Retina (tissue), 1 donor: Measurements from ENCODE around the gene PCDHGA9.
"Not testable (repeated sequence)": the region's sequence is repeated elsewhere in the genome, so short reads cannot be mapped to it uniquely, and the experiment has no call there.

Source experiments
- DNase-seq: peaks from one replicate; pipeline ENCODE4 v3.0.0-alpha.2; 2016

PCDHGA9 gene

GRCh38 chr5:141384471-141385267, 17.9 kb upstream of the PCDHGA9 start:
- no peak for DNase-seq

DNA sequence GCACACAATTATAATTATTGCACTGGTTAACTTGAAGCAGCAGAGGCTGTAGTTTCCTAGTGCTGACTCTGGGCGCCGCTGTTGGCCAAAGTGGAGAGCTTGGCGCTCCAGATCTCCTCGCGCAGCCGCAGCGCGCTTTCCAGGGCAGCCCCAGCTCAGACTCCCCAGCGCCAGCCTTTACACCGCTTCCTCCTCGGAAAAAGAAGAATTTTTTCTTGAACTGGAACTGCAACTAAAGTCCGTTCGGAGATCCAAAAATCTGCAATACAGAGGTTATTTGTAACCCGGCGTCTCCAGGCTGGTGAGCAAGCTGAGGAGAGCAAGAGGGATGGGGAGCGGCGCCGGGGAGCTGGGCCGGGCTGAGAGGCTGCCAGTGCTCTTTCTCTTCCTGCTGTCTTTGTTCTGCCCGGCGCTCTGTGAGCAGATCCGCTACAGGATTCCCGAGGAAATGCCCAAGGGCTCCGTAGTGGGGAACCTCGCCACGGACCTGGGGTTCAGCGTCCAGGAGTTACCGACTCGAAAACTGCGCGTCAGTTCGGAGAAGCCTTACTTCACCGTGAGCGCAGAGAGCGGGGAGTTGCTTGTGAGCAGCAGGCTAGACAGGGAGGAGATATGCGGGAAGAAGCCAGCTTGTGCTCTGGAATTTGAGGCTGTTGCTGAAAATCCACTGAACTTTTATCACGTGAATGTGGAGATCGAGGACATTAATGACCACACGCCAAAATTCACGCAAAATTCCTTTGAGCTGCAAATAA, 14.8 kb upstream of the PCDHGA9 start, which contains the start of gene PCDHGB4:
Gene PCDHGB4 (plus strand): TSS at position 142 of the 755 bp plus-strand sequence. CDS start 187 bp downstream, at position 329.
- peak; percentile 22 for DNase-seq

GRCh38 chr5:141388661-141389060, 13.9 kb upstream of the PCDHGA9 start:
- no peak for DNase-seq

- DNase-seq, result no peak
Measured at GRCh38 chr5:141389153-141390042, 13.2 kb upstream of the PCDHGA9 start.

DNA sequence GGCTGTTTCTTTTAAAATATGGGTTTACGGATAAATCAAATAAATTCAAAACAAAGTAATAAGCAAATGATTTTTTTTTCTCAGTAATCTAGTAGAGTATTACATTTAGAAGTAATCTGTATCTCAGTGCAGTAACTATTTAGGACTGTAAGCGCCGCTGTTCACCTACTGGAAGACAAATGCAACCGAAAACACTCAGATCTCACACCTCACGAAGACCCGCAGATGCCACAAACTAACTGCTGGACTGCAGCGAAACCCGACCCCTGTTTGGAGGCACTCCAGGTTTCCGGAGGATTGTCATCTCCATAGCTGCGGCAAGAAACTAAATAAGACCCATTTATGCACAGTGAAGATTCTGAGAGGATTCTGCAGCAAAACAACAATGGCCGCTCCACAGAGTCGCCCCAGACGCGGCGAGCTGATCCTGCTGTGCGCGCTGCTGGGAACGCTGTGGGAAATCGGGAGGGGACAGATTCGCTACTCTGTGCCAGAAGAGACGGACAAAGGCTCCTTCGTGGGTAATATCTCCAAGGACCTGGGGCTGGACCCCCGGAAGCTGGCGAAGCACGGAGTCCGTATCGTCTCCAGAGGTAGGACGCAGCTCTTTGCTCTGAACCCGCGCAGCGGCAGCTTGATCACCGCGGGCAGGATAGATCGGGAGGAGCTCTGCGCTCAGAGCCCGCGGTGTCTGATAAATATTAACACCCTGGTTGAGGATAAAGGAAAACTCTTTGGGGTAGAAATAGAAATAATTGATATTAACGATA, 10.0 kb upstream of the PCDHGA9 start, which contains the start of gene PCDHGA8:
Gene PCDHGA8 (plus strand): TSS at position 205 of the 770 bp plus-strand sequence. CDS start 181 bp downstream, at position 386.
- DNase-seq, result no peak

GRCh38 chr5:141393267-141393666, 9.3 kb upstream of the PCDHGA9 start:
- no peak for DNase-seq

DNA sequence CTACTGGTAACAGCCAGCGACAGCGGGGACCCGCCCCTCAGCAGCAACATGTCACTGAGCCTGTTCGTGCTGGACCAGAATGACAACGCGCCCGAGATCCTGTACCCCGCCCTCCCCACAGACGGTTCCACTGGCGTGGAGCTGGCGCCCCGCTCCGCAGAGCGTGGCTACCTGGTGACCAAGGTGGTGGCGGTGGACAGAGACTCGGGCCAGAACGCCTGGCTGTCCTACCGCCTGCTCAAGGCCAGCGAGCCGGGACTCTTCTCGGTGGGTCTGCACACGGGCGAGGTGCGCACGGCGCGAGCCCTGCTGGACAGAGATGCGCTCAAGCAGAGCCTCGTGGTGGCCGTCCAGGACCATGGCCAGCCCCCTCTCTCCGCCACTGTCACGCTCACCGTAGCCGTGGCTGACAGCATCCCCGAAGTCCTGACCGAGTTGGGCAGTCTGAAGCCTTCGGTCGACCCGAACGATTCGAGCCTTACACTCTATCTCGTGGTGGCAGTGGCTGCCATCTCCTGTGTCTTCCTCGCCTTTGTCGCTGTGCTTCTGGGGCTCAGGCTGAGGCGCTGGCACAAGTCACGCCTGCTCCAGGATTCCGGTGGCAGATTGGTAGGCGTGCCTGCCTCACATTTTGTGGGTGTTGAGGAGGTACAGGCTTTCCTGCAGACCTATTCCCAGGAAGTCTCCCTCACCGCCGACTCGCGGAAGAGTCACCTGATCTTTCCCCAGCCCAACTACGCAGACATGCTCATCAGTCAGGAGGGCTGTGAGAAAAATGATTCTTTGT, 8.0 kb upstream of the PCDHGA9 start:
- DNase-seq, result not testable (repeated sequence)

GRCh38 chr5:141397756-141398551, 4.6 kb upstream of the PCDHGA9 start, which contains the start of gene PCDHGB5:
Gene PCDHGB5 (plus strand): TSS chr5:141397947. CDS start chr5:141398128, 181 bp downstream.
- not testable (repeated sequence) for DNase-seq

- no peak for DNase-seq
Measured at GRCh38 chr5:141398608-141399007, 4.0 kb upstream of the PCDHGA9 start.

DNA sequence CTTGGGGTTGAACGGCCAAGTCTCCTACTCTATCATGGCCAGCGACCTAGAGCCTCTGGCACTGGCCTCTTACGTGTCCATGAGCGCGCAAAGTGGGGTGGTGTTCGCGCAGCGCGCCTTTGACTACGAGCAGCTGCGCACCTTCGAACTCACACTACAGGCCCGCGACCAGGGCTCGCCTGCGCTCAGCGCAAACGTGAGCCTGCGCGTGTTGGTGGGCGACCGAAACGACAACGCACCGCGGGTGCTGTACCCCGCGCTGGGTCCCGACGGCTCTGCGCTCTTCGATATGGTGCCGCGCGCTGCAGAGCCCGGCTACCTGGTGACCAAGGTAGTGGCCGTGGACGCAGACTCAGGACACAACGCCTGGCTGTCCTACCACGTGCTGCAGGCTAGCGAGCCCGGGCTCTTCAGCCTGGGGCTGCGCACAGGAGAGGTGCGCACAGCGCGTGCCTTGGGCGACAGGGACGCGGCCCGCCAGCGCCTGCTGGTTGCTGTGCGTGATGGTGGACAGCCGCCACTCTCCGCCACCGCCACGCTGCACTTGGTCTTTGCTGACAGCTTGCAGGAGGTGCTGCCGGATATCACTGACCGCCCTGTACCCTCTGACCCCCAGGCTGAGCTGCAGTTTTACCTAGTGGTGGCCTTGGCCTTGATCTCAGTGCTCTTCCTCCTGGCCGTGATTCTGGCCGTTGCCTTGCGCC, 2.9 kb upstream of the PCDHGA9 start:
- no peak for DNase-seq

- DNase-seq, result no peak
Measured at GRCh38 chr5:141403387-141403786, 809 bp downstream of the PCDHGA9 start.

DNA sequence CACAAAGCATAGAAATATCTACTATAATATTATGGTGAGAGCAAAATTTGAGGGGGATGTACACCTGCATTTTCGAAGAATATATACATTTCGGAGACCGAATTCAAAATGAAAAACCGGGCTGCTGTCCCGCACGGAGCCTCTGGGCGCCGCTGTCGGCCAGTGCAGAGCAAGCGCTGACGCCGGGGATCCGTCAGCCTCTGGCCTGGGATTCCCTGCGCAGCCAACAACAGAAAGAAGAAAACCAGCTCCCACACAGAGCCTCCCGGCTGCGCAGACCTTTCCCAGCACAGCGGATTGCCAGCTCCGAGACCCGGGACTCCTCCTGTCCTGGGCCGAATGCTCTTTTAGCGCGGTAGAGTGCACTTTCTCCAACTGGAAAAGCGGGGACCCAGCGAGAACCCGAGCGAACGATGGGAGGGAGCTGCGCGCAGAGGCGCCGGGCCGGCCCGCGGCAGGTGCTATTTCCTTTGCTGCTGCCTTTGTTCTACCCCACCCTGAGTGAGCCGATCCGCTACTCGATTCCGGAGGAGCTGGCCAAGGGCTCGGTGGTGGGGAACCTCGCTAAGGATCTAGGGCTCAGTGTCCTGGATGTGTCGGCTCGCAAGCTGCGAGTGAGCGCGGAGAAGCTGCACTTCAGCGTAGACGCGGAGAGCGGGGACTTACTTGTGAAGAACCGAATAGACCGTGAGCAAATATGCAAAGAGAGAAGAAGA, 5.4 kb downstream of the PCDHGA9 start, which contains the start of gene PCDHGB6:
Gene PCDHGB6 (plus strand): TSS at position 232 of the 716 bp plus-strand sequence. CDS start 182 bp downstream, at position 414.
- peak; percentile 72 for DNase-seq

DNA sequence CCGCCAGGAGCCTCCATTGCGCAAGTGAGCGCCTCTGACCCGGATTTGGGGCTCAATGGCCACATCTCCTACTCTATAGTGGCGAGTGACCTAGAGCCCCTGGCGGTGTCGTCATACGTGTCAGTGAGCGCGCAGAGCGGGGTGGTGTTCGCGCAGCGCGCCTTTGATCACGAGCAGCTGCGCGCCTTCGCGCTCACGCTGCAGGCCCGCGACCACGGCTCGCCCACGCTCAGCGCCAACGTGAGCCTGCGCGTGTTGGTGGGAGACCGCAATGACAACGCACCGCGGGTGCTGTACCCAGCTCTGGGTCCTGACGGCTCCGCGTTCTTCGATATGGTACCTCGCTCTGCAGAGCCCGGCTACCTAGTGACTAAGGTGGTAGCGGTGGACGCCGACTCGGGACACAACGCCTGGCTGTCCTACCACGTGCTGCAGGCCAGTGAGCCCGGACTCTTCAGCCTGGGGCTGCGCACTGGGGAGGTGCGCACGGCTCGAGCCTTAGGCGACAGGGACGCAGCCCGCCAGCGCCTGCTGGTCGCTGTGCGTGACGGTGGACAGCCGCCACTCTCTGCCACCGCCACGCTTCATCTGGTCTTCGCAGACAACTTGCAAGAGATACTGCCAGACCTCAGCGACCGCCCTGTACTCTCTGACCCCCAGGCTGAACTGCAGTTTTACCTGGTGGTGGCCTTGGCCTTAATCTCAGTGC, 7.2 kb downstream of the PCDHGA9 start:
- DNase-seq, result no peak

GRCh38 chr5:141411575-141411974, 9.0 kb downstream of the PCDHGA9 start:
- no peak for DNase-seq

GRCh38 chr5:141412854-141413539, 10.4 kb downstream of the PCDHGA9 start, which contains the start of gene PCDHGA10:
Gene PCDHGA10 (plus strand): TSS chr5:141412987. CDS start chr5:141413176, 189 bp downstream.
- peak; percentile 39 for DNase-seq

DNA sequence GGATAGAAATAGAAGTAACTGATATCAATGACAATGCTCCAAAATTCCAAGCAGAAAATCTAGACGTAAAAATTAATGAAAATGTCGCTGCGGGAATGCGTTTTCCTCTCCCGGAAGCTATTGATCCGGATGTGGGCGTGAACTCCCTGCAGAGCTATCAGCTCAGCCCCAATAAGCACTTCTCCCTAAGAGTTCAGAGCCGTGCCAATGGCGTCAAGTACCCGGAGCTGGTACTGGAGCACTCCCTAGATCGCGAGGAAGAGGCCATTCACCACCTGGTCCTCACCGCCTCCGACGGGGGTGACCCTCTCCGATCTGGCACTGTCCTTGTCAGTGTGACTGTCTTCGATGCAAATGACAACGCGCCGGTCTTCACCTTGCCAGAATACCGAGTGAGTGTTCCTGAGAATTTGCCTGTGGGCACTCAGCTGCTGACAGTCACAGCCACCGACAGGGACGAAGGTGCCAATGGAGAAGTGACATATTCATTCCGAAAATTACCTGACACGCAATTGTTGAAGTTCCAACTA, 11.0 kb downstream of the PCDHGA9 start:
- DNase-seq, result no peak
